ENCODE measurements around the gene PLBD2. TPM values are rescaled to one million over a fixed set of nuclear protein-coding genes. Genes with fewer than 3 reads are reported as not detected.
A peak's percentile ranks its signal among the peaks of the same experiment; 100 is the strongest.

PLBD2 gene
- total and polyA plus RNA-seq, 9 of the 15 experiments (the other 6 are each of a cell fraction or from before 2014, with no cell fraction given): 2.4 to 37.4 (median 6.0) TPM

GRCh38 chr12:113416091-113416754 lies 57.8 kb downstream of the PLBD2 start (continued):
- TF ChIP-seq, protein P1, sequence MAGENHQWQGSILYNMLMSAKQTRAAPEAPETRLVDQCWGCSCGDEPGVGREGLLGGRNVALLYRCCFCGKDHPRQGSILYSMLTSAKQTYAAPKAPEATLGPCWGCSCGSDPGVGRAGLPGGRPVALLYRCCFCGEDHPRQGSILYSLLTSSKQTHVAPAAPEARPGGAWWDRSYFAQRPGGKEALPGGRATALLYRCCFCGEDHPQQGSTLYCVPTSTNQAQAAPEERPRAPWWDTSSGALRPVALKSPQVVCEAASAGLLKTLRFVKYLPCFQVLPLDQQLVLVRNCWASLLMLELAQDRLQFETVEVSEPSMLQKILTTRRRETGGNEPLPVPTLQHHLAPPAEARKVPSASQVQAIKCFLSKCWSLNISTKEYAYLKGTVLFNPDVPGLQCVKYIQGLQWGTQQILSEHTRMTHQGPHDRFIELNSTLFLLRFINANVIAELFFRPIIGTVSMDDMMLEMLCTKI (IDR thresholded peaks at IDR 0.05; ENCODE audit: partially characterized antibody): no peak
- no peak for TF ChIP-seq MBD1 (CRISPR knock-in tag; IDR thresholded peaks at IDR 0.05)
- 0 out of 2 replicates have a peak, but pooled peaks have one; percentile 28 for TF ChIP-seq PYGO2 (tag; IDR thresholded peaks at IDR 0.05)
- no peak for TF ChIP-seq ZNF77 (CRISPR knock-in tag; IDR thresholded peaks at IDR 0.05)
- TF ChIP-seq CREB3L1 (IDR thresholded peaks at IDR 0.05; ENCODE audit: borderline replicate concordance, low read depth): no peak
- TF ChIP-seq FOXM1 (IDR thresholded peaks at IDR 0.05; ENCODE audit: low read depth): no peak
- no peak for TF ChIP-seq FOXM1 (CRISPR knock-in tag; IDR thresholded peaks at IDR 0.05; ENCODE audit: low read depth)
- no peak for TF ChIP-seq ETV6 (IDR thresholded peaks at IDR 0.05; ENCODE audit: borderline replicate concordance in 1 of 2, low read depth in 2 of 2, low read length in 1 of 2)
- TF ChIP-seq ETV6 (CRISPR knock-in tag; IDR thresholded peaks at IDR 0.05; ENCODE audit: borderline replicate concordance): no peak
- TF ChIP-seq ASH1L (IDR thresholded peaks at IDR 0.05; ENCODE audit: borderline replicate concordance, low read depth, partially characterized antibody): no peak
- no peak for TF ChIP-seq ZNF174 (CRISPR knock-in tag; IDR thresholded peaks at IDR 0.05)
- no peak for TF ChIP-seq ZC3H8 (IDR thresholded peaks at IDR 0.05)
- no peak for TF ChIP-seq YY1 (IDR thresholded peaks at IDR 0.05; ENCODE audit: borderline replicate concordance in 1 of 3, control insufficient read depth in 1 of 3, extremely low read depth in 1 of 3, insufficient read depth in 3 of 3, insufficient read length in 1 of 3, insufficient replicate concordance in 2 of 3, low read depth in 1 of 3, low read length in 2 of 3)
- no peak for TF ChIP-seq NCOA6 (IDR thresholded peaks at IDR 0.05)
- TF ChIP-seq, protein P2, sequence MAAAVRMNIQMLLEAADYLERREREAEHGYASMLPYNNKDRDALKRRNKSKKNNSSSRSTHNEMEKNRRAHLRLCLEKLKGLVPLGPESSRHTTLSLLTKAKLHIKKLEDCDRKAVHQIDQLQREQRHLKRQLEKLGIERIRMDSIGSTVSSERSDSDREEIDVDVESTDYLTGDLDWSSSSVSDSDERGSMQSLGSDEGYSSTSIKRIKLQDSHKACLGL (CRISPR knock-in tag; IDR thresholded peaks at IDR 0.05; ENCODE audit: borderline replicate concordance, poor library complexity, severe bottlenecking): no peak
- 0 out of 2 replicates have a peak, but pooled peaks have one; percentile 21 for TF ChIP-seq ZNF175 (CRISPR knock-in tag; IDR thresholded peaks at IDR 0.05; ENCODE audit: low read depth)
- TF ChIP-seq, protein P3, sequence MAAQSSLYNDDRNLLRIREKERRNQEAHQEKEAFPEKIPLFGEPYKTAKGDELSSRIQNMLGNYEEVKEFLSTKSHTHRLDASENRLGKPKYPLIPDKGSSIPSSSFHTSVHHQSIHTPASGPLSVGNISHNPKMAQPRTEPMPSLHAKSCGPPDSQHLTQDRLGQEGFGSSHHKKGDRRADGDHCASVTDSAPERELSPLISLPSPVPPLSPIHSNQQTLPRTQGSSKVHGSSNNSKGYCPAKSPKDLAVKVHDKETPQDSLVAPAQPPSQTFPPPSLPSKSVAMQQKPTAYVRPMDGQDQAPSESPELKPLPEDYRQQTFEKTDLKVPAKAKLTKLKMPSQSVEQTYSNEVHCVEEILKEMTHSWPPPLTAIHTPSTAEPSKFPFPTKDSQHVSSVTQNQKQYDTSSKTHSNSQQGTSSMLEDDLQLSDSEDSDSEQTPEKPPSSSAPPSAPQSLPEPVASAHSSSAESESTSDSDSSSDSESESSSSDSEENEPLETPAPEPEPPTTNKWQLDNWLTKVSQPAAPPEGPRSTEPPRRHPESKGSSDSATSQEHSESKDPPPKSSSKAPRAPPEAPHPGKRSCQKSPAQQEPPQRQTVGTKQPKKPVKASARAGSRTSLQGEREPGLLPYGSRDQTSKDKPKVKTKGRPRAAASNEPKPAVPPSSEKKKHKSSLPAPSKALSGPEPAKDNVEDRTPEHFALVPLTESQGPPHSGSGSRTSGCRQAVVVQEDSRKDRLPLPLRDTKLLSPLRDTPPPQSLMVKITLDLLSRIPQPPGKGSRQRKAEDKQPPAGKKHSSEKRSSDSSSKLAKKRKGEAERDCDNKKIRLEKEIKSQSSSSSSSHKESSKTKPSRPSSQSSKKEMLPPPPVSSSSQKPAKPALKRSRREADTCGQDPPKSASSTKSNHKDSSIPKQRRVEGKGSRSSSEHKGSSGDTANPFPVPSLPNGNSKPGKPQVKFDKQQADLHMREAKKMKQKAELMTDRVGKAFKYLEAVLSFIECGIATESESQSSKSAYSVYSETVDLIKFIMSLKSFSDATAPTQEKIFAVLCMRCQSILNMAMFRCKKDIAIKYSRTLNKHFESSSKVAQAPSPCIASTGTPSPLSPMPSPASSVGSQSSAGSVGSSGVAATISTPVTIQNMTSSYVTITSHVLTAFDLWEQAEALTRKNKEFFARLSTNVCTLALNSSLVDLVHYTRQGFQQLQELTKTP (IDR thresholded peaks at IDR 0.05; ENCODE audit: low read depth in 1 of 2, partially characterized antibody in 2 of 2): peak in 1 of 2 experiments; percentile 58

Data from K562 (cell line).